ENCODE measurements around the gene ZNF747.
"Not testable (repeated sequence)": the region's sequence is repeated elsewhere in the genome, so short reads cannot be mapped to it uniquely, and the experiment has no call there.

Gene ZNF747

GRCh38 chr16:30535106-30535776, 583 bp upstream of the ZNF747 start:
- DNase-seq (ENCODE audit: low read depth, low spot score) = no peak

GRCh38 chr16:30533748-30534367, 800 bp downstream of the ZNF747 start:
- DNase-seq (ENCODE audit: low read depth, low spot score) = no peak

- DNase-seq (ENCODE audit: low read depth, low spot score) = no peak
These were observed 1.5 kb downstream of the ZNF747 start for GRCh38 chr16:30533146-30533522.

- no peak for DNase-seq (ENCODE audit: low read depth, low spot score)
These were observed 2.1 kb downstream of the ZNF747 start for GRCh38 chr16:30532285-30533145.

GRCh38 chr16:30530163-30531037, 4.3 kb downstream of the ZNF747 start:
- DNase-seq (ENCODE audit: low read depth, low spot score) = no peak

GRCh38 chr16:30528799-30529457, 5.7 kb downstream of the ZNF747 start:
- no peak for DNase-seq (ENCODE audit: low read depth, low spot score)

- no peak for DNase-seq (ENCODE audit: low read depth, low spot score)
These were observed 7.0 kb downstream of the ZNF747 start for GRCh38 chr16:30527635-30528178.

GRCh38 chr16:30526823-30527634, 7.6 kb downstream of the ZNF747 start:
- peak; percentile 90 for DNase-seq (ENCODE audit: low read depth, low spot score)

GRCh38 chr16:30526137-30526822, 8.4 kb downstream of the ZNF747 start, which contains the start of gene ZNF768:
ZNF768 (minus strand) TSS chr16:30526566; CDS start chr16:30526413, 153 bp downstream.
- no peak for DNase-seq (ENCODE audit: low read depth, low spot score)

- DNase-seq (ENCODE audit: low read depth, low spot score) = no peak
These were observed 8.9 kb downstream of the ZNF747 start for GRCh38 chr16:30525844-30526136.

GRCh38 chr16:30524575-30525568, 9.8 kb downstream of the ZNF747 start:
- no peak for DNase-seq (ENCODE audit: low read depth, low spot score)

- DNase-seq (ENCODE audit: low read depth, low spot score) = no peak
These were observed 10.7 kb downstream of the ZNF747 start for GRCh38 chr16:30523768-30524574.

GRCh38 chr16:30522702-30523463, 11.8 kb downstream of the ZNF747 start:
- not testable (repeated sequence) for DNase-seq (ENCODE audit: low read depth, low spot score)

- DNase-seq (ENCODE audit: low read depth, low spot score) = no peak
These were observed 12.6 kb downstream of the ZNF747 start for GRCh38 chr16:30521873-30522641.

- no peak for DNase-seq (ENCODE audit: low read depth, low spot score)
These were observed 13.2 kb downstream of the ZNF747 start for GRCh38 chr16:30521476-30521872.
